HG03280 (cell line): Measurements from ENCODE around the gene AMPD2.

Experiments
- ATAC-seq: cut with Tn5 transposase; IDR thresholded peaks from one replicate; pipeline ENCODE4 v1.9.1; 2021; ENCODE audit warnings: mild to moderate bottlenecking, moderate library complexity; ENCODE audit not compliant: unreplicated experiment

AMPD2 gene

DNA sequence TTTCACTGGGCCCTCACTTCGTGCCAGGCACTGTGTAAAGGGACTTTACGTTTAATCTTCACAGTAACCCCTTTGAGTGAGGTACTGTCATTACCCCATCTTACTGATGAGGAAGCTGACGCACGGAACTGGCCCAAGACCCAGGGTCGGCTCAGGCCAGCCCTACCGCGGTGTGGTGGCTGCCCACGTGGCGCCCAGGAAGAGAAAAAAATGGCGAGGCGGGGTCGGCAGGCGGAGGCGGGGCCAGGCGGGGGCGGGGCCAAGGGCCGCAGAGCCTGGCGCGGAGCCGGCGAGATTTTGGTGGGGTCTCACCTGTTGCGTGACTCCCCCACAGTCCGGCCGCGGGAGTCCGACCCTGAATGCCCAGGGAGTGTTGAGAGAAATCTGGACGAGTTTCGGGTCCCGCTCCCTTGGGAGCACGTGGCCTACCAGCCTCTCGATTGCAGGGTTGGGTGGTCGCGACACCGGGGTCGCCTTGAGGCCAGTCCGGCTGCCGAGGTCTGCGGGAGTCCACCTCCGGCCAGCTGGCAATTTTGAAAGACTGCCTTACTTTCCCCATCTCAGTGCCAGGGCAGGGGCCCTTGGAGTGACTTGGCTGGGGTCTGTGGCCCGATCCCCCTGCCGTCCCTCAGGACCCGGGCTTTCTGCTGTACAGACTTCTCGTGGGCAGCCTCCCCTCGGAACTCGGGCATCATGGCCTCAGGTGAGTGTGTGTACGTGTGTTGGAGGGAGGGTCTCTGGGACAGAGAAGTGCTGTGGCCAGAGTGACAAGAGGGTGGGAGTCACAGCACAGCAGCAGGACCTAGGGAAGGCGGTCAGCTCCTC is at the start of gene AMPD2, which contains the start of gene GNAT2:
Gene AMPD2 (plus strand): TSS at position 262 of the 825 bp plus-strand sequence. CDS start 1,339 bp downstream, outside the sequence.
Gene GNAT2 (minus strand): TSS at position 41 of the 825 bp plus-strand sequence. CDS start 6,746 bp downstream, outside the sequence.
- peak; percentile 60 for ATAC-seq

DNA sequence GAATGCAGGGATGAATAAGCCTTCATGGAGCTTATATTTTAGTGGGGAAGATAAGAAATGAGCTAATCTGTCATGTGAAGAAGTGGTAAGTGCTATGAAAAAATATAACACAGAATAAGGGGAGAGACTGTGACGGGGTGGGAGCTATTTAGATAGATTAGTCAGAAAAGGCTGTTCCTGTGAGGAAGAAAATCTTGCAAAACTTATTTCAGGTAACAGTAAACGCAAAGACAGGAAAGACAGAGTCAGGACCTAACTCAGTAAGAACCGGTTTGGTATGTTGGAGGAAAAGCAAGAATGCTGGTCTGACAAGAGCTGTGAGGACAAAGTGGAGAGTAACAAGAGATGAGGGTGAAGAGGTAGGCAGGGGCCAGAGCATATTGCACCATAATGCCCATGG is 49.2 kb upstream of the AMPD2 start:
- no peak for ATAC-seq

DNA sequence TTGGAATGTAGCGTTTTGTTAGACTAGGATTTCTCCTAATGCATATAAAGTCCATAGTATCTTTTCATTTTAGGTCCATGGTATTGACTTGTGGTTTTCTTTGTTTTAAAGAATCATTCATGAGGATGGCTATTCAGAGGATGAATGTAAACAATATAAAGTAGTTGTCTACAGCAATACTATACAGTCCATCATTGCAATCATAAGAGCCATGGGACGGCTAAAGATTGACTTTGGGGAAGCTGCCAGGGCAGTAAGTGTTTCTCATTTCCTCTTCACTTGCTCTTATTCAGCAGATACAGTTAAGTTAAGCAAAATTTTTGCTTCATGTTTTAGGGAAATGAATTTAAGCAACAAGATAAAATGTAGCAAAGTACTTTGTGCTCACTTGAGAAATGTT is 45.9 kb upstream of the AMPD2 start:
- ATAC-seq = no peak

DNA sequence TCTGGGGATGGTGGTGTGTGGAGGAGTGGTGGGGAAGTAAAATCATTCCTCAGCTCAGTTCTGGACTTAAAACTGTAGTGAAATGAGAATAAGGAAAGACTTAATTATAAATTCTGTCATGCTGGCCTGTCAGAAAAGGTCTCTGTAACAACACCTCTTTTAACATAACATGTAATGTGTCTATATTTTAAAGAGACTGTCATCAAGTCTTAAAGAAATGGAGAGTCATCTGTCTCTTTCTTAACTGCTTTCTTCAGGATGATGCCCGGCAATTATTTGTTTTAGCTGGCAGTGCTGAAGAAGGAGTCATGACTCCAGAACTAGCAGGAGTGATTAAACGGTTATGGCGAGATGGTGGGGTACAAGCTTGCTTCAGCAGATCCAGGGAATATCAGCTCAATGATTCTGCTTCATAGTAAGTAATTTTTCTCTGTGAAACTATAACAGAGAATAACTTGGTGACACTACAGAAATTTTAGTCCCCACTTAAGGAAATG is 40.6 kb upstream of the AMPD2 start:
- ATAC-seq = no peak

DNA sequence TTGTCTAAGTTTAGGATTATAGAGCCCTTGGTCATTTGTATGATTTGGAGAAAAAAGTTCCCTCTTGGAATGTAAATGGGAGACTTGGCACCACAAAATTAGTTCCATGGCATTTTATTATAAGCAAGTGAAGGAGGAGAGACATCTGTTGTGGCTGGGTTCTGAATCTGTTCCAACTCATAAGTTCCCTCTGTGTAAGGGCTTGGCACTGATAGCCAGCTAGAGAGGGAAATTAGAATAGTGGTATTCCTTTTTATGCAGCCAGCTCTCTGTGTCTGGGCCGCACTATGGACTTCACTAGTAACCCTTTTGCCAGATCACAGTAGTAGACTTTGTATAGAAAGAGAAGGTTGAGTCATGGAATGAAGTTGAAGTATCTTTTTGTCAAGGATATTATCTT is 40.1 kb upstream of the AMPD2 start:
- no peak for ATAC-seq

DNA sequence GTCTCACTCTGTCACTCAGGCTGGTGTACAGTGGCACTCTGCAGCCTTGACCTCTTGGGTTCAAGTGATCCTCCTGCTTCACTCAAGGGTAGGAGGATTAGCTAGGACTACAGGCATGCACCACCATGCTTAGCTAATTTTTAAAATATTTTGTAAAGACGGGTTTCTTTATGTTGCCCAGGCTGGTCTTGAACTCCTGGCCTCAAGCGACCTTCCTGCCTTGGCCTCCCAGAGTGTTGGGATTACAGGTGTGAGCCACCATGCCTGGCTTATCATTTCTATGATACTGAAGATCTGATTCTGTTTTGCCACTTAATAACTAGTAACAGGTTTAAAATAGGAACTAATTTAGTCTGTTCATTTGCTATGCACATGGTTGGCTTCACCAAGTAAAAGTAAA is 37.6 kb upstream of the AMPD2 start:
- ATAC-seq = no peak

DNA sequence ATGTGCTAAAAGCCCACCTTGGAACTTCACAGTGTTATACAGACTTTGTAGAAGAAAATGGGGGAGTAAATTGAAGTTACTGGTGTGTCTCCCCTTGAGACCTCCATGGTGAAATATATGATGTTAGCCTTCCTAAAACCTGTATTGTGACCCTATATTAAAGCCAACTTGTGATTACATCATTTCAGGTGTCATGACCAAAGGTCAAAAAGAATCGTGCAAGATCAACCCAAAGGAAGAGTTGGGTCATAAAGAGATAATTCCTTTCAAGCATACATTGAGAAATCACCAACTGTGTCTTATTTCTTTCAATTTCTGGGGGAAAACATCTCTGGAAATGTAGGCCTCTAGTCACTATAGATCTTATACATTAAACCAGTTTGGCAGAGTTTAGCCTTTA is 34.9 kb upstream of the AMPD2 start:
- ATAC-seq = no peak

DNA sequence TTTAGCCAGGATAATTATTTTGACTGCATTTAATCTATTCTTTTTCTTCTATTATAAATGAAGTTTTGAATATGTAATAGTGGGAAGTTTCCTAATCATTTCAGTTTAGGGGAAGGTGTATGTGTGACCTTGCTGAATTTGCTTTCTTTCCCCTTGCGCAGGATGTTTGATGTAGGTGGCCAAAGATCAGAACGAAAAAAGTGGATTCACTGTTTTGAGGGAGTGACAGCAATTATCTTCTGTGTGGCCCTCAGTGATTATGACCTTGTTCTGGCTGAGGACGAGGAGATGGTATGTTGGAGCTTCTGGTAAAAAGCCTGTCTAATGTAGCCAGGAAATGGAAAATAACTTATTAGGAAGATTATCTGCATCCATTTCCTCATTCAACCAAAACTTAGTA is 33.6 kb upstream of the AMPD2 start:
- no peak for ATAC-seq

DNA sequence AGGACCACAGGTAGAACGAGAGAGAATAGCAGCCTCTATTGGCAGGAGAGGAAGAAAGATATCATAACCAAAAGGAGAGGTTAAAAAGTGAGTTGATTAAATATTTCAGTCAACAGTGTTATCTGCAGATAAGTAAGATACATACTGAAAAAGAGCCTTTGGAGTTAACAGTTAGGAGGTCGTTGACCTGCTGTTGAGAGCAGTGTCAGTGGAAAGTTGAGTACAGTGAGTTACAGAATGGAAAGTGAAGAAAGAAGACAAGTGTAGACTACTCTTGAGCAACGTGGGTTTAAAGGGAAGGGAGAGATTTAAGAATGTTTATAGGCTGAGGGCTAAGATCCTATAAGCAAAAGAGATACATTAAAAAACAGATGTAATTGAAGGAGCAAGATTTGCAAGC is 30.5 kb upstream of the AMPD2 start:
- no peak for ATAC-seq

DNA sequence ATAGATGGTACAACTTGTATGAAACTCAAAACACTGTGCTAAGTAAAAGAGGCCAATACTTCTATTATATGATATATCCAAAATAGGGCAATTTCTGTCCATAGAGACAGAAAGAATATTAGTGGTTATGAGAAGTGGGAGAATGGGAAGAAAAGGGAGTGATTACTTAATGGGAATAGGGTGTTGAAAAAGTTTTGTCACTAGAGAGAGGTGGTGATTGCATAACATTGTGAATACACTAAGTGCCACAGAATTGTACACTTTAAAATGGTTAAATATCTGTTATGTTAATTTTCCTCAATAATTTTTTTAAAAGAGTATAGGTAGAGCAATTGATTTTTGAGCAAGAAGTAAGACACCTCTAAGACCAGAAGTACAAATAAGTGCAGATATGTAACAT is 30.0 kb upstream of the AMPD2 start:
- ATAC-seq = no peak

DNA sequence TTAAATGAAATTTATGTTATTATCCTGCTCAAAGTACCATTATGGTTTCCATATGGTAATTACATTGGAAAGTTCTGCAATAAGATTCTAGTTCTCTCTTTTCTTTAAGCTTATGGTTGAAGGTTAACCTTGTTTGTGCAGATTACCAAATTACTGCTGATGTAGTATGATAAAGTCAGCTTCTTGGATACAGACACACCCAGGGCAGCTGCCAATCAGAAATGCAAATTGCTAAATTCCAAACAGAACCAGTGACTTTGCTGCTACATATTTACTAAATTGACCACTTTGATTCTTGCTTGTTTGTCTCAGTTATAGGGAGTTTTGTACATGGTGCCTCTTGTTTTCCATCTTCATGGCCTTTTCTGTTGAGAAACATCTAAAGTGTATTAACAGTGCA is 26.7 kb upstream of the AMPD2 start:
- no peak for ATAC-seq

DNA sequence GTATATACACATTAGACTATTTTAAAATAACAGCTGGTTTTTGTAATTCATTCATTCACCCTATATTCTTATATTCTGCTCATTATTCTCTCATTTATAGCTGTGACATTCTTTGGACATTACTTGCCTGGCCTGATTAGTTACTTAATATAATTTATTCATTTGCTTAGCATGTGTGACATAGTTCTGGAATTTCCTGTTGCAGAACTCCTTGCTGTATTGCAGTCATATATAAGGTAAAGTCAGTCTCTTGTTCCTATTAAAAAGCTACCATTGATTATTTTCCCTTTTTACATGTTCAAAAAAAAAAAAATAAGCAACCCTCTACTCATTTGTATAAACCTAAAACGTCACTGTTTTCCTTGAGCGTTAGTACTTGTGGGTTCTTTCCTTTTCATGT is 24.1 kb upstream of the AMPD2 start:
- no peak for ATAC-seq

DNA sequence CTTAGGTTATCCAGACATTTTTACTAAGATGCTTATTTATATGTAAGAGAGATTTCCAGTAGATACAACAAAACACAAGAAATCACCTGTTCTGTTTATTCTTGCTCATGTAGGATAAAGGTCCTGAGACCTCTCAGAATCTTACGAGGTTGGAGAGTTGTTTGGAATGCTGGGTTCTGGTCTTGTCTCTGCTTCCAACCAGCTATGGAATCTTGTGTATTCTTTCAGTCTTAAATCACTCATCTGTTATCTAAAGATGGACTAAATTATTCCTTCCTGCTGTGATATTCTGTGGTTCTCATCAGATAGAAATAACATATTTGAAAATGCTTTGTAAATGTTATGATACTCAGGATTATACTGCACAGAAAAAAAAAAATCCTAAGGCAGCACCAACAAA is 21.5 kb upstream of the AMPD2 start:
- no peak for ATAC-seq

DNA sequence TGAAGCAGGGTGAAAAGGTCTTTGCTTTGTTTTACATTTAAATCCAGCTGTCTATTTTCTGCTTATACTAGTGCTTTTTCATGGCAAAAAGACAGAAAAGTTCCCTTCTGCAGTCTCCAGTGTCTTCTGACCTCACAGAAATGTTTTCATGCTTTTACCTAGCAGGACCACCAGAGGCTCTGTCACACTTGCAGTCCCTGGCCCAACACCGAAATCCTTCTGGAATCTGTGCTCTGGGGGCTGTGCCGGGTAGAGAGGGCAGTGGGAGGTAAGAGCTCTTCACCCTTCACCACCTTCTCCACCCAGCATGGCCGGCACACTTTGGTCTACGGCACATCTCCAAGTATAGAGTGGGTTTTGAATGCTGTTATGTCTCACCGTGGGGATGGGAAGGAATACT is 21.0 kb upstream of the AMPD2 start:
- ATAC-seq = no peak

DNA sequence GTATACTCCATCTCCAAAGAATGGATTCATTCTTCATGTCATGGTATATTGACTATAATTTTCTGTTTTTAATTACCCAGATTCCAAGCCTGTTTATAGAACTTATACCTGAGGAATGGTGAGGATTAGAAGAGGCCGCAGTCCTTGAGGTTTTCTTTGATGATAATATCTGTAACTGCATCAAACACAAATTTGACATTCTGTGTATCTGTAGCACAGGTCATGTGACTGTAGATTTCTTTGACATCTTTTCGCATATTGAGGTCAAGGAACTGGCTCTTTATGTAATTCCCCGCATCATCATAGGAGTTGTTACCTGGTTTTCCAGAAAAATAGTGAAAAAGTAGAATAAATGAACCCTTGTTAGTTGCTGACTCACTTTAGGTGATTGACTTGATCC is 16.4 kb upstream of the AMPD2 start:
- no peak for ATAC-seq

DNA sequence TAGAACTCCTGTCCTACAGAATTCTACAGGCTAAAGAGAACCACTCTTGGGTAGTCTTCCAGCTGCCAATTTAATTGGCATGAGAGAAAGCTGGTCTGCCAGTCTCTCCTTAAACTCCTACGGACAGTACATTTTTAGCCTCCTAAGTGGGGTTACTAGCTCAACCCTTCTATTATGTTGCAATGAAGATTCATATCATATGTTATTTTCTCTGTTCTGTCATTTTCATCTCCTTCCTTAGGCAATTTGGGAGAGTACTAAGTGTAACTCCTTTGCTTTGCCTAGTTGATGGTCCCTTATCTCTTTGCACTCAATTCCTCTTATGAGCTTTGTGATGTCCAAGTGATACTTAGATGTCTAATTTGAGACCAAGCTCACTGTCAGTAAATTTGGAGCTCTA is 14.3 kb upstream of the AMPD2 start:
- no peak for ATAC-seq

DNA sequence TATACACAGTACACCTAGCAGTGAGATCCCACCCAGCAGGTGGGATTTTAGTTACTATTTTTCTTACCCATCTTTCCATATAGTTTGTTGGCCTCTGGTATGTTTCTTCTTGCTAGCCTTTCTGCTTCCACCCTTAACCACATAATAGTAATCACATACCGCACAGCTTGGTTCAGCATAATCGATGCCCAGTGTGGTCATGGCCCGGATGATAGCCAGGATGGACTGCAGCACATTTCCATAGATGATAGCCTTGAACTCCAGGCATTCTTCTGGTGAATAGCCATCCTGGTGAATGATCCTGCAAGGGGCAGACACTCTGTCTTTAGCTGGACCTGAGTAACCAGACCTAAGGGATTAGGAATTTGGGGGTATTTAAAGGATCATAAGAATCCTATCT is 9.8 kb upstream of the AMPD2 start:
- ATAC-seq = no peak

DNA sequence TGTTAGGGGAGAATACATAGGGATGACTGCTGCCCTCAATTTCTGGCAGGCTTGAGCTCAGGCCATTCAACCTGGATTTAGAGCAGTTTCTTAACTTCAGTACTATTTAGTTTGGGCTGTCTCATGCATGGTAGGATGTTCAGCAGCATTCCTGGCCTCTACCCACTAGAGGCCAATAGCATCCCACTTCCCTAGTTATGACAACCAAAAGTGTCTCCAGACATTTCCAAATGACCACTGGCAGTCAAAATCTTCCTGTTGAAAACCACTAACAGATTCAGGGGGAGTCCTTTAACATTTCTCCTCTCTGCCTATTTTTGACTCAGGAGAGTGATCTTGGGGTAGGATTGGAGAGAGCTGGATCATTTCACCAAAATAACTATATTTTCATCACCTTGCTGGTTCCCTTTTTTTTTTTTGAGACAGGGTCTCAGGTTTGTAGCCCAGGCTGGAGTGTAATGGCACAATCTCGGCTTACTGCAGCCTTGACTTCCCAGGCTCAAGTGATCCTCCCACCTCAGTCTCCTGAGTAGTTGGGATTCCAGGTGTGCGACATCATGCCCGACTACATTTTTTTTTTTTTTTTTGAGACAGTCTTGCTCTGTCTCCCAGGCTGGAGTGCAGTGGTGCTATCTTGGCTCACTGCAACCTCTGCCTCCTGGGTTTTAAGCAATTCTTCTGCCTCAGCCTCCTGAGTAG is 8.9 kb upstream of the AMPD2 start:
- no peak for ATAC-seq

DNA sequence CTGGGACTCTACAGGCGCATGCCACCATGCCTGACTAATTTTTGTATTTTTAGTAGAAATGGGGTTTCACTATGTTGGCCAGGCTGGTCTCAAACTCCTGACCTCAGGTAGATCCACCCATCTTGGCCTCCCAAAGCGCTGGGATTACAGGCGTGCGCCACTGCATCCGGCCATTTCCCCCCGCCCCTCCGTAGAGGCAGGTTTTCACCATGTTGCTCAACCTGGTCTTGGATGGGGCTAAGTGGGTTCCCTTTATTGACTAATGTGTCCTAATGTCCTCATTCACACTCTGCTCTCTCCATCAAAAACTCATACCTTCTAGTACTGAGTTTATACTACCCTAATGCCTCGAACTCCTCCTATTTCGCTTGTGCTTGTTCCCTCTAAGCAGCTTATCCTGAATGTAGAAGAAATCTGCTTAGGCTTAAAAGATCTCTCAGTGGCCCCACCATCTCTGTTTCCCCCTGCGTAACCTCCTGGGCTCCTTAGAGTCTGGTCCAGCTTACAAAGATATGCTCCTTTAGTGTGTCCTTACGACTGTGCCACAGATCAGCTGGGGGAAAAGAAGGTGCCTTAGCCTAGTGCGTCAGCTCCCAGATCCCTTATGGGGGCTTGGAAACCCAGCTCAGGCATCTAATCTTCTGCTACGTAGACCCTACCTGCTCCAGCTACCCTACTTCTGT is 8.2 kb upstream of the AMPD2 start:
- no peak for ATAC-seq

DNA sequence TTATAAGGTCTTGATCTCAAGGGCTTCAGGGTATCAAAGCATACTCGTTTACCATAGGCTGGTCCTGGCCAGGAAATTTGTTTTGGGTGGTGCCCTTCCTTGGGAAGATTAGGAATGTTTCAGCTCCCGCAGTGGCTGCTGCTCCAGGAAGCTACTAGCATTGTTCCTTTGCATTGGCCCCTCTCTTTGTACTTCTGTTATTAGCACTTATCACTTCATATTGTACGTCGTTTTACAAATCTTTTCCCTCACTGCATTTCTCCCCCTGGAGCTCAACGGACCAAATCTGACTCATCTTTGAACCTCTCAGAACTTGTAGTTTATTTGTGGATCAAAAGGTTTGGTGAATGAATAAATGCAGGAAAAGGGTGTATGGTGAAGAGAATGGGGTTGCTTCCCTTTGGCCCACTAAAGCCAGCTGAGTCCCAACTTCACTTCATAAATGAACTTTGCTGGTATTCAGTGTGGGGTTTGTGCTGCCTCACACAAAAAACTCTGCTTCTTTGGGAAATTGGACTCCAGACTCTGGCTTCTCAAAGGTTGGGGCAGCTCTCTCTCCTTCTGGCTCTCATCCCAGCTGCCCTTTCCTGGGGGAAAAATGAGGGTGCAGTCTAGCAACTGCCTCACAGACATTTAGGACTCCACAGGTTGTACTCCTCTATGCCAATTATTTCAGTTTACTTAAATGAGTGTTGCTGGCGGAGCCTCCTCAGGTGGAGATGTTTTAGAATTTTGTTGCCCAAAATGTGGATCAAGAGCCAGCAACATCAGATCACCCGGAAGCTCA is 6.1 kb upstream of the AMPD2 start:
- no peak for ATAC-seq

DNA sequence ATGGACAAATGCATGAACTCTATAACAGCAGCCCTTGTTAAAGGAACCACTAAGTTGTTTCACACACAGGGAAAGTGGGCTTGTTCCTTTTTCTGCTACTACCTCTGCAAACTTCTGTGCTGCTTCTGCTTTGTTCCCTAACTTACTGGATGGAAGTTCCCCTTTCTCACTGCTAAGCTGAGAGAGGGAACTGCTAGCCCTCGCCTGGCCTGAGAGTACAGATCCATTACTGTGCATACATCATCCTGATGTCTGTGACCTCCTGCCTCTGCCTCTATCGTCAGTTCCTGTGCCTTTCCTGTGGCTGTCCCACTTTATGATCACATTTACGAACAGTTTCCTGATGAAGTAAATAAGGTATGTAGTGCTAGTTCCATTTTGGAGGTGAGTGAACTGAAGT is 3.8 kb upstream of the AMPD2 start:
- no peak for ATAC-seq
